HepG2 (cell line): Measurements from ENCODE around the gene PSD4. TPM values are rescaled to one million over a fixed set of nuclear protein-coding genes. Genes with fewer than 3 reads are reported as not detected.
A peak's percentile ranks its signal among the peaks of the same experiment; 100 is the strongest.

Experiments
- EHMT2 ChIP-seq: fragments of 200-600 bp; sonication (generic); IDR thresholded peaks from 2 replicates; pipeline ENCODE4 v1.7.0; 2017; ENCODE audit warnings: antibody characterized with exemption, low read depth, low read length, borderline replicate concordance
- HDAC6 ChIP-seq: fragments of 200-600 bp; sonication (generic); IDR thresholded peaks from 2 replicates; pipeline ENCODE4 v1.7.0; 2017; ENCODE audit warnings: mild to moderate bottlenecking, antibody characterized with exemption, low read length, low read depth
- IRF1 ChIP-seq: sonication (generic); formaldehyde crosslinking; IDR thresholded peaks from 2 replicates; pipeline ENCODE4 v1.4.0; 2020; ENCODE audit warnings: low read depth, mild to moderate bottlenecking, missing genetic modification reagents
- MLLT10 ChIP-seq: sonication (generic); formaldehyde crosslinking; IDR thresholded peaks from 2 replicates; pipeline ENCODE4 v1.4.0; 2020; ENCODE audit warnings: missing genetic modification reagents
- MXD4 ChIP-seq: IDR thresholded peaks from 2 replicates; pipeline ENCODE4 v1.6.1; 2016; ENCODE audit warnings: mild to moderate bottlenecking, missing biosample characterization, missing genetic modification reagents
- PHF21A ChIP-seq: sonication (generic); formaldehyde crosslinking; IDR thresholded peaks from 2 replicates; pipeline ENCODE4 v1.5.0; 2020; ENCODE audit warnings: mild to moderate bottlenecking, missing genetic modification reagents
- RNF2 ChIP-seq: fragments of 450-650 bp; conservative IDR thresholded peaks from 2 replicates; pipeline ENCODE4 v1.6.1; 2016; ENCODE audit warnings: low read depth
- TP53 ChIP-seq: sonication (generic); formaldehyde crosslinking; conservative IDR thresholded peaks from 2 replicates; pipeline ENCODE4 v1.4.0; 2020; ENCODE audit warnings: missing genetic modification reagents
- ZBTB1 ChIP-seq: sonication (generic); formaldehyde crosslinking; IDR thresholded peaks from 2 replicates; pipeline ENCODE4 v1.4.0; 2020; ENCODE audit warnings: missing genetic modification reagents, borderline replicate concordance
- ZNF180 ChIP-seq: sonication (generic); formaldehyde crosslinking; IDR thresholded peaks from 2 replicates; pipeline ENCODE4 v1.4.0; 2020; ENCODE audit warnings: low read depth, missing genetic modification reagents, borderline replicate concordance
- ZNF235 ChIP-seq: sonication (generic); formaldehyde crosslinking; IDR thresholded peaks from 2 replicates; pipeline ENCODE4 v1.8.1; 2023; ENCODE audit warnings: mild to moderate bottlenecking, missing genetic modification reagents, borderline replicate concordance
- ZNF33A ChIP-seq: sonication (generic); formaldehyde crosslinking; IDR thresholded peaks from 2 replicates; pipeline ENCODE4 v1.5.1; 2020; ENCODE audit warnings: missing genetic modification reagents, mild to moderate bottlenecking, moderate library complexity, borderline replicate concordance
- ZNF343 ChIP-seq: sonication (generic); formaldehyde crosslinking; IDR thresholded peaks from 2 replicates; pipeline ENCODE4 v1.4.0; 2020; ENCODE audit warnings: mild to moderate bottlenecking, missing genetic modification reagents
- ZNF703 ChIP-seq: sonication (generic); formaldehyde crosslinking; IDR thresholded peaks from 2 replicates; pipeline ENCODE4 v1.5.1; 2020; ENCODE audit warnings: missing genetic modification reagents, mild to moderate bottlenecking, moderate library complexity, borderline replicate concordance
- ZNF773 ChIP-seq: sonication (generic); formaldehyde crosslinking; IDR thresholded peaks from 2 replicates; pipeline ENCODE4 v1.4.0; 2020; ENCODE audit warnings: missing genetic modification reagents, borderline replicate concordance
- ZSCAN25 ChIP-seq: sonication (generic); formaldehyde crosslinking; IDR thresholded peaks from 2 replicates; pipeline ENCODE4 v1.8.0; 2022; ENCODE audit warnings: mild to moderate bottlenecking, missing genetic modification reagents
- polyA plus RNA-seq, 8 experiments: library from polyadenylated mRNA; depleted of rRNA in 3 of 8; stranded (reverse) in 7 of 8; unstranded in 1 of 8; fragments of >200 nt; fragmentation: Illumina TruSeq in 4 of 8; extraction: Trizol in 4 of 8; gene quantifications; 2 replicates each; pipeline versions ENCODE4 v1.2.1 to v1.2.3, GENCODE V29; 2011 to 2016; ENCODE audit warnings: low read depth in 4 of 8, missing spikeins in 1 of 8, mixed read lengths in 1 of 8; ENCODE audit not compliant: insufficient read depth in 1 of 8
- total RNA-seq, 5 experiments: library from RNA; depleted of rRNA; stranded (reverse); fragments of >200 nt; fragmentation: Illumina TruSeq; extraction: Trizol; gene quantifications; 2 replicates each; pipeline ENCODE4 v1.2.3, GENCODE V29; 2016; ENCODE audit warnings: low read depth in 1 of 5
- TF ChIP-seq, protein P1 (sequence below): IDR thresholded peaks from 2 replicates; pipeline ENCODE4 v1.6.1; 2016; ENCODE audit warnings: low read depth, missing genetic modification reagents, missing compliant biosample characterization
- TF ChIP-seq, protein P2 (sequence below): sonication (generic); formaldehyde crosslinking; IDR thresholded peaks from 2 replicates; pipeline ENCODE4 v1.8.1; 2023; ENCODE audit warnings: missing genetic modification reagents, mild to moderate bottlenecking, borderline replicate concordance
- TF ChIP-seq, protein P3 (sequence below): sonication (generic); formaldehyde crosslinking; IDR thresholded peaks from 2 replicates; pipeline ENCODE4 v1.4.0; 2020; ENCODE audit warnings: missing genetic modification reagents

The PSD4 gene
- total and polyA plus RNA-seq, 2 of the 13 experiments (the other 11 are each of a cell fraction or from before 2014, with no cell fraction given) = 5.8 to 9.4 TPM

- TF ChIP-seq, protein P1, sequence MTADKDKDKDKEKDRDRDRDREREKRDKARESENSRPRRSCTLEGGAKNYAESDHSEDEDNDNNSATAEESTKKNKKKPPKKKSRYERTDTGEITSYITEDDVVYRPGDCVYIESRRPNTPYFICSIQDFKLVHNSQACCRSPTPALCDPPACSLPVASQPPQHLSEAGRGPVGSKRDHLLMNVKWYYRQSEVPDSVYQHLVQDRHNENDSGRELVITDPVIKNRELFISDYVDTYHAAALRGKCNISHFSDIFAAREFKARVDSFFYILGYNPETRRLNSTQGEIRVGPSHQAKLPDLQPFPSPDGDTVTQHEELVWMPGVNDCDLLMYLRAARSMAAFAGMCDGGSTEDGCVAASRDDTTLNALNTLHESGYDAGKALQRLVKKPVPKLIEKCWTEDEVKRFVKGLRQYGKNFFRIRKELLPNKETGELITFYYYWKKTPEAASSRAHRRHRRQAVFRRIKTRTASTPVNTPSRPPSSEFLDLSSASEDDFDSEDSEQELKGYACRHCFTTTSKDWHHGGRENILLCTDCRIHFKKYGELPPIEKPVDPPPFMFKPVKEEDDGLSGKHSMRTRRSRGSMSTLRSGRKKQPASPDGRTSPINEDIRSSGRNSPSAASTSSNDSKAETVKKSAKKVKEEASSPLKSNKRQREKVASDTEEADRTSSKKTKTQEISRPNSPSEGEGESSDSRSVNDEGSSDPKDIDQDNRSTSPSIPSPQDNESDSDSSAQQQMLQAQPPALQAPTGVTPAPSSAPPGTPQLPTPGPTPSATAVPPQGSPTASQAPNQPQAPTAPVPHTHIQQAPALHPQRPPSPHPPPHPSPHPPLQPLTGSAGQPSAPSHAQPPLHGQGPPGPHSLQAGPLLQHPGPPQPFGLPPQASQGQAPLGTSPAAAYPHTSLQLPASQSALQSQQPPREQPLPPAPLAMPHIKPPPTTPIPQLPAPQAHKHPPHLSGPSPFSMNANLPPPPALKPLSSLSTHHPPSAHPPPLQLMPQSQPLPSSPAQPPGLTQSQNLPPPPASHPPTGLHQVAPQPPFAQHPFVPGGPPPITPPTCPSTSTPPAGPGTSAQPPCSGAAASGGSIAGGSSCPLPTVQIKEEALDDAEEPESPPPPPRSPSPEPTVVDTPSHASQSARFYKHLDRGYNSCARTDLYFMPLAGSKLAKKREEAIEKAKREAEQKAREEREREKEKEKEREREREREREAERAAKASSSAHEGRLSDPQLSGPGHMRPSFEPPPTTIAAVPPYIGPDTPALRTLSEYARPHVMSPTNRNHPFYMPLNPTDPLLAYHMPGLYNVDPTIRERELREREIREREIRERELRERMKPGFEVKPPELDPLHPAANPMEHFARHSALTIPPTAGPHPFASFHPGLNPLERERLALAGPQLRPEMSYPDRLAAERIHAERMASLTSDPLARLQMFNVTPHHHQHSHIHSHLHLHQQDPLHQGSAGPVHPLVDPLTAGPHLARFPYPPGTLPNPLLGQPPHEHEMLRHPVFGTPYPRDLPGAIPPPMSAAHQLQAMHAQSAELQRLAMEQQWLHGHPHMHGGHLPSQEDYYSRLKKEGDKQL (CRISPR knock-in tag) = no peak
- TF ChIP-seq ZNF343 (0 out of 2 replicates have a peak, but pooled peaks have one; percentile 40), TP53 (CRISPR knock-in tag) (no peak), ZNF773 (CRISPR knock-in tag) (no peak), PHF21A (CRISPR knock-in tag) (peak; percentile 45; the same call in 1 of the 2 replicates), ZNF703 (CRISPR knock-in tag) (no peak), ZSCAN25 (peak; percentile 59; the same call in 1 of the 2 replicates), EHMT2 (no peak), HDAC6 (no peak), RNF2 (no peak), MLLT10 (no peak), MXD4 (peak; percentile 80; the same call in 1 of the 2 replicates), ZNF33A (CRISPR knock-in tag) (no peak), ZNF235 (CRISPR knock-in tag) (no peak), ZBTB1 (CRISPR knock-in tag) (no peak), IRF1 (0 out of 2 replicates have a peak, but pooled peaks have one; percentile 71), ZNF180 (CRISPR knock-in tag) (no peak)
- TF ChIP-seq, protein P2, sequence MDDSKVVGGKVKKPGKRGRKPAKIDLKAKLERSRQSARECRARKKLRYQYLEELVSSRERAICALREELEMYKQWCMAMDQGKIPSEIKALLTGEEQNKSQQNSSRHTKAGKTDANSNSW = no peak
- TF ChIP-seq, protein P3, sequence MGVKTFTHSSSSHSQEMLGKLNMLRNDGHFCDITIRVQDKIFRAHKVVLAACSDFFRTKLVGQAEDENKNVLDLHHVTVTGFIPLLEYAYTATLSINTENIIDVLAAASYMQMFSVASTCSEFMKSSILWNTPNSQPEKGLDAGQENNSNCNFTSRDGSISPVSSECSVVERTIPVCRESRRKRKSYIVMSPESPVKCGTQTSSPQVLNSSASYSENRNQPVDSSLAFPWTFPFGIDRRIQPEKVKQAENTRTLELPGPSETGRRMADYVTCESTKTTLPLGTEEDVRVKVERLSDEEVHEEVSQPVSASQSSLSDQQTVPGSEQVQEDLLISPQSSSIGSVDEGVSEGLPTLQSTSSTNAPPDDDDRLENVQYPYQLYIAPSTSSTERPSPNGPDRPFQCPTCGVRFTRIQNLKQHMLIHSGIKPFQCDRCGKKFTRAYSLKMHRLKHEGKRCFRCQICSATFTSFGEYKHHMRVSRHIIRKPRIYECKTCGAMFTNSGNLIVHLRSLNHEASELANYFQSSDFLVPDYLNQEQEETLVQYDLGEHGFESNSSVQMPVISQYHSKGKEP = no peak
Observed at GRCh38 chr2:113203901-113204519, 30.2 kb downstream of the PSD4 start (continued).
